Neuron (in vitro differentiated cells): ENCODE results near the gene NOC4L.

Experiments
- H2AFZ ChIP-seq: one replicate; pipeline ENCODE4 v1.6.1; 2013; ENCODE audit warnings: low read depth, mild to moderate bottlenecking, inconsistent platforms, low read length, moderate library complexity
- H3K27me3 ChIP-seq: one replicate; pipeline ENCODE4 v1.6.1; 2013; ENCODE audit warnings: low read length; ENCODE audit not compliant: insufficient read depth
- H3K36me3 ChIP-seq: one replicate; pipeline ENCODE4 v1.6.1; 2013; ENCODE audit warnings: low read length; ENCODE audit not compliant: insufficient read depth
- H3K4me1 ChIP-seq: one replicate; pipeline ENCODE4 v1.6.1; 2013; ENCODE audit warnings: low read length; ENCODE audit not compliant: insufficient read depth
- H3K4me3 ChIP-seq: 2 replicates; pipeline ENCODE4 v1.5.1; 2013; ENCODE audit warnings: mild to moderate bottlenecking, low read length, moderate library complexity
- H3K9me3 ChIP-seq: one replicate; pipeline ENCODE4 v1.6.1; 2013; ENCODE audit warnings: low read length

Gene NOC4L

GRCh38 chr12:132111654-132112304, 32.5 kb upstream of the NOC4L start:
- H3K4me3 ChIP-seq: no peak overlapping the region
- peaks cover 31% of the 10 kb centered on the region for H3K36me3 ChIP-seq
- H2AFZ ChIP-seq: no peak overlapping the region
- H3K27me3 ChIP-seq: no peaks in the 10 kb centered on the region
- H3K4me1 ChIP-seq: peaks cover 8% of the 10 kb centered on the region
- no peaks in the 10 kb centered on the region for H3K9me3 ChIP-seq

- H2AFZ ChIP-seq: no peak overlapping the region
- H3K4me3 ChIP-seq: no peak overlapping the region
- H3K9me3 ChIP-seq: no peaks in the 10 kb centered on the region
Measured at GRCh38 chr12:132114667-132115066, 29.6 kb upstream of the NOC4L start.

GRCh38 chr12:132115500-132115899, 28.8 kb upstream of the NOC4L start:
- no peaks in the 10 kb centered on the region for H3K27me3 ChIP-seq
- H3K9me3 ChIP-seq: no peaks in the 10 kb centered on the region
- no peak overlapping the region for H3K4me3 ChIP-seq
- no peaks in the 10 kb centered on the region for H3K4me1 ChIP-seq
- peaks cover 34% of the 10 kb centered on the region for H3K36me3 ChIP-seq
- no peak overlapping the region for H2AFZ ChIP-seq

More at GRCh38 chr12:132114667-132115066, 29.6 kb upstream of the NOC4L start:
- Histone ChIP-seq H3K4me1 (no peaks in the 10 kb centered on the region), H3K27me3 (no peaks in the 10 kb centered on the region), H3K36me3 (peaks cover 34% of the 10 kb centered on the region)

GRCh38 chr12:132116709-132117557, 27.3 kb upstream of the NOC4L start:
- H3K9me3 ChIP-seq: no peaks in the 10 kb centered on the region
- no peaks in the 10 kb centered on the region for H3K27me3 ChIP-seq
- no peak overlapping the region for H3K4me3 ChIP-seq
- peaks cover 37% of the 10 kb centered on the region for H3K36me3 ChIP-seq
- H3K4me1 ChIP-seq: no peaks in the 10 kb centered on the region
- H2AFZ ChIP-seq: no peak overlapping the region

GRCh38 chr12:132117558-132117875, 26.7 kb upstream of the NOC4L start:
- Histone ChIP-seq H3K4me1 (no peaks in the 10 kb centered on the region), H3K36me3 (peaks cover 42% of the 10 kb centered on the region), H3K4me3 (no peak overlapping the region), H2AFZ (no peak overlapping the region), H3K27me3 (no peaks in the 10 kb centered on the region), H3K9me3 (no peaks in the 10 kb centered on the region)

- H3K36me3 ChIP-seq: peaks cover 39% of the 10 kb centered on the region
- no peaks in the 10 kb centered on the region for H3K9me3 ChIP-seq
- H2AFZ ChIP-seq: no peak overlapping the region
- no peaks in the 10 kb centered on the region for H3K4me1 ChIP-seq
- H3K4me3 ChIP-seq: no peak overlapping the region
- H3K27me3 ChIP-seq: no peaks in the 10 kb centered on the region
Measured at GRCh38 chr12:132118876-132119275, 25.4 kb upstream of the NOC4L start.

- no peak overlapping the region for H3K4me3 ChIP-seq
- peaks cover 3% of the 10 kb centered on the region for H3K9me3 ChIP-seq
- no peak overlapping the region for H2AFZ ChIP-seq
- H3K27me3 ChIP-seq: no peaks in the 10 kb centered on the region
- peaks cover 42% of the 10 kb centered on the region for H3K36me3 ChIP-seq
- no peaks in the 10 kb centered on the region for H3K4me1 ChIP-seq
Measured at GRCh38 chr12:132121283-132121682, 23.0 kb upstream of the NOC4L start.

GRCh38 chr12:132123970-132124765, 20.1 kb upstream of the NOC4L start:
- no peak overlapping the region for H2AFZ ChIP-seq
- no peaks in the 10 kb centered on the region for H3K27me3 ChIP-seq
- no peak overlapping the region for H3K4me3 ChIP-seq
- H3K9me3 ChIP-seq: peaks cover 17% of the 10 kb centered on the region
- H3K4me1 ChIP-seq: no peaks in the 10 kb centered on the region
- peaks cover 57% of the 10 kb centered on the region for H3K36me3 ChIP-seq

GRCh38 chr12:132124766-132125425, 19.4 kb upstream of the NOC4L start:
- Histone ChIP-seq H3K27me3 (no peaks in the 10 kb centered on the region), H3K36me3 (peaks cover 57% of the 10 kb centered on the region)

GRCh38 chr12:132125736-132126135, 18.5 kb upstream of the NOC4L start:
- Histone ChIP-seq H3K4me3 (no peak overlapping the region), H3K9me3 (peaks cover 20% of the 10 kb centered on the region), H2AFZ (no peak overlapping the region), H3K4me1 (no peaks in the 10 kb centered on the region), H3K36me3 (peaks cover 52% of the 10 kb centered on the region), H3K27me3 (no peaks in the 10 kb centered on the region)

More at GRCh38 chr12:132124766-132125425, 19.4 kb upstream of the NOC4L start:
- Histone ChIP-seq H2AFZ (no peak overlapping the region), H3K9me3 (peaks cover 19% of the 10 kb centered on the region), H3K4me3 (no peak overlapping the region), H3K4me1 (no peaks in the 10 kb centered on the region)

- peaks cover 46% of the 10 kb centered on the region for H3K36me3 ChIP-seq
- peaks cover 21% of the 10 kb centered on the region for H3K9me3 ChIP-seq
- no peaks in the 10 kb centered on the region for H3K4me1 ChIP-seq
- no peak overlapping the region for H2AFZ ChIP-seq
- no peaks in the 10 kb centered on the region for H3K27me3 ChIP-seq
- H3K4me3 ChIP-seq: no peak overlapping the region
Measured at GRCh38 chr12:132127041-132127440, 17.2 kb upstream of the NOC4L start.

GRCh38 chr12:132129007-132129406, 15.2 kb upstream of the NOC4L start:
- Histone ChIP-seq H3K4me3 (no peak overlapping the region), H3K36me3 (peaks cover 38% of the 10 kb centered on the region), H2AFZ (no peak overlapping the region), H3K9me3 (peaks cover 21% of the 10 kb centered on the region), H3K27me3 (no peaks in the 10 kb centered on the region), H3K4me1 (no peaks in the 10 kb centered on the region)
